OCI-LY1 (cell line): ENCODE results near the gene EID2.

ENCODE experiments used
- H2AFZ ChIP-seq: fragments of 200-600 bp; sonication (generic), shearing (Covaris generic); 2 replicates; pipeline ENCODE4 v1.6.0; 2014; ENCODE audit warnings: antibody characterized with exemption, mild to moderate bottlenecking, low read length
- H3F3A ChIP-seq: fragments of 200-600 bp; sonication (generic), shearing (Covaris generic); 2 replicates; pipeline ENCODE4 v1.6.0; 2014; ENCODE audit warnings: mild to moderate bottlenecking, antibody characterized with exemption, low read length, moderate library complexity; ENCODE audit not compliant: insufficient read depth
- H3K27ac ChIP-seq: fragments of 200-600 bp; sonication (generic); 2 replicates; pipeline ENCODE4 v1.5.1; 2014; ENCODE audit warnings: low read length, mixed run types, mild to moderate bottlenecking, low read depth; ENCODE audit not compliant: poor library complexity, severe bottlenecking
- H3K27me3 ChIP-seq: fragments of 200-600 bp; sonication (generic); 2 replicates; pipeline ENCODE4 v1.6.0; 2014; ENCODE audit warnings: antibody characterized with exemption, mild to moderate bottlenecking, low read length, moderate library complexity; ENCODE audit not compliant: insufficient read depth
- H3K36me3 ChIP-seq: fragments of 200-600 bp; sonication (generic); 2 replicates; pipeline ENCODE4 v1.6.1; 2014; ENCODE audit warnings: mild to moderate bottlenecking, antibody characterized with exemption, low read length, moderate library complexity, mixed read lengths; ENCODE audit not compliant: insufficient read depth
- H3K4me1 ChIP-seq: fragments of 200-600 bp; sonication (generic); 2 replicates; pipeline ENCODE4 v1.5.1; 2014; ENCODE audit warnings: mild to moderate bottlenecking, low read length, moderate library complexity; ENCODE audit not compliant: insufficient read depth, severe bottlenecking
- H3K4me2 ChIP-seq: fragments of 200-600 bp; sonication (generic), shearing (Covaris generic); 2 replicates; pipeline ENCODE4 v1.6.1; 2014; ENCODE audit warnings: low read length
- H3K4me3 ChIP-seq: fragments of 200-600 bp; sonication (generic); 2 replicates; pipeline ENCODE4 v1.5.1; 2014; ENCODE audit warnings: low read length, low read depth, mild to moderate bottlenecking, mixed read lengths; ENCODE audit not compliant: poor library complexity, severe bottlenecking
- H3K79me2 ChIP-seq: fragments of 200-600 bp; shearing (Covaris generic); 2 replicates; pipeline ENCODE4 v1.6.1; 2016; ENCODE audit warnings: mixed run types, low read length, mixed read lengths; ENCODE audit not compliant: insufficient read depth
- H3K9ac ChIP-seq: fragments of 200-600 bp; sonication (generic), shearing (Covaris generic); 2 replicates; pipeline ENCODE4 v1.6.1; 2014; ENCODE audit warnings: mild to moderate bottlenecking, low read length, mixed read lengths
- H3K9me2 ChIP-seq: fragments of 200-600 bp; sonication (generic), shearing (Covaris generic); 2 replicates; pipeline ENCODE4 v1.6.1; 2014; ENCODE audit warnings: low read depth, mild to moderate bottlenecking, low read length, mixed read lengths
- H3K9me3 ChIP-seq: fragments of 200-600 bp; shearing (Covaris generic); 2 replicates; pipeline ENCODE4 v1.6.1; 2014; ENCODE audit warnings: low read length, mixed read lengths
- H4K20me1 ChIP-seq: fragments of 200-600 bp; sonication (generic), shearing (Covaris generic); 2 replicates; pipeline ENCODE4 v1.6.0; 2016; ENCODE audit warnings: mild to moderate bottlenecking, low read length; ENCODE audit not compliant: insufficient read depth
- CTCF ChIP-seq: fragments of 200-600 bp; sonication (generic), shearing (Covaris generic); IDR thresholded peaks from 2 replicates; pipeline ENCODE4 v1.5.1; 2017; ENCODE audit warnings: mild to moderate bottlenecking, antibody characterized with exemption, low read length, moderate library complexity, mixed read lengths
- EZH2 ChIP-seq: fragments of 200-600 bp; sonication (generic), shearing (Covaris generic); IDR thresholded peaks from 2 replicates; pipeline ENCODE4 v1.8.0; 2017; ENCODE audit warnings: borderline replicate concordance, mixed run types, mild to moderate bottlenecking, antibody characterized with exemption, low read length, moderate library complexity, mixed read lengths

Gene EID2

GRCh38 chr19:39533791-39534190 is 6.2 kb downstream of the EID2 start:
- Histone ChIP-seq H3K9ac (no peak overlapping the region; the same call in 1 of the 2 replicates), H3K9me2 (no peaks in the 10 kb centered on the region), H4K20me1 (no peaks in the 10 kb centered on the region), H3K79me2 (peaks cover 15% of the 10 kb centered on the region), H3F3A (no peaks in the 10 kb centered on the region), H3K4me3 (no peak overlapping the region), H3K4me1 (peaks cover 26% of the 10 kb centered on the region), H3K27me3 (no peaks in the 10 kb centered on the region), H2AFZ (no peak overlapping the region), H3K9me3 (no peaks in the 10 kb centered on the region), H3K27ac (no peak overlapping the region), H3K4me2 (no peak overlapping the region), H3K36me3 (peaks cover 5% of the 10 kb centered on the region)
- no peak for TF ChIP-seq CTCF

GRCh38 chr19:39533003-39533512 is 6.9 kb downstream of the EID2 start:
- Histone ChIP-seq H3K9me3 (no peaks in the 10 kb centered on the region), H3F3A (no peaks in the 10 kb centered on the region), H3K36me3 (peaks cover 1% of the 10 kb centered on the region; the same call in 1 of the 2 replicates), H3K27ac (no peak overlapping the region), H3K4me3 (peak overlapping the region; percentile 93), H3K4me2 (no peak overlapping the region), H3K79me2 (peaks cover 15% of the 10 kb centered on the region), H3K27me3 (no peaks in the 10 kb centered on the region), H4K20me1 (no peaks in the 10 kb centered on the region), H2AFZ (no peak overlapping the region), H3K9me2 (no peaks in the 10 kb centered on the region), H3K9ac (no peak overlapping the region; the same call in 1 of the 2 replicates), H3K4me1 (peaks cover 19% of the 10 kb centered on the region)
- TF ChIP-seq CTCF = no peak
- no peak for TF ChIP-seq EZH2

GRCh38 chr19:39532233-39533002 is 7.5 kb downstream of the EID2 start, which contains the start of gene EID2B:
EID2B (minus strand) TSS chr19:39532852; CDS start chr19:39532802, 50 bp downstream.
- no peaks in the 10 kb centered on the region for H4K20me1 ChIP-seq
- H3K36me3 ChIP-seq = no peaks in the 10 kb centered on the region
- peak within 1 kb of the TSS; percentile 3 for H3K27ac ChIP-seq
- peak within 1 kb of the TSS; percentile 98 for H3K9ac ChIP-seq
- no peaks in the 10 kb centered on the region for H3K27me3 ChIP-seq
- TF ChIP-seq EZH2 = no peak
- peak; percentile 86 for TF ChIP-seq CTCF
- H3K4me1 ChIP-seq = peaks cover 18% of the 10 kb centered on the region
- peak within 1 kb of the TSS; percentile 93 for H3K4me3 ChIP-seq
- H3K9me2 ChIP-seq = no peaks in the 10 kb centered on the region
- H3K79me2 ChIP-seq = peaks cover 15% of the 10 kb centered on the region
- H3K9me3 ChIP-seq = no peaks in the 10 kb centered on the region
- H2AFZ ChIP-seq = no peak within 1 kb of the TSS
- no peaks in the 10 kb centered on the region for H3F3A ChIP-seq
- peak within 1 kb of the TSS; percentile 99 for H3K4me2 ChIP-seq
